ENCODE results near the gene TBC1D16. TPM values are rescaled to one million over a fixed set of nuclear protein-coding genes. Genes with fewer than 3 reads are reported as not detected.

TBC1D16 gene
- total RNA-seq, 1 experiment from 2014 or later: 96.1 TPM

DNA sequence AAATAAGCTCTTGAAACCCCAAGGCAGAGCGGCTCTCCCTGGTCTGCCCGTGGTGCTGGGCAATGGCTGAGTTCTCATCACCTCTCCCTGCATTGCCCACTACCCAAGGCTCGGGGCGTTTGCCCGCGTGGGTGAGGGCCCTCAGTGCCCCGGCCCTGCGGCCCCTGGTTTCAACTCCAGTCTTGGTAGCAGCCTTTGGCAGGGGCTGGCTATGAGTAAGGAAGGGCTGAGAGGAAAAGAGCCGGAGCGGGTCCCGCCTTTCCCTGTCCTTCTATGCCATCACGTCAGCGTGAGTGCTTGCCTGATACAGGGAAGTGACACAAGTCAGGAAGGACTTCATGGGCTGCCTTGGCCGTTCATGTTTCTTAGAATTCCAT, 124.7 kb downstream of the TBC1D16 start:
- no peak for TF ChIP-seq NFATC4 (CRISPR knock-in tag; IDR thresholded peaks at IDR 0.05)
- TF ChIP-seq ELF4 (CRISPR knock-in tag; IDR thresholded peaks at IDR 0.05; ENCODE audit: low read depth): no peak
- TF ChIP-seq, protein P1, sequence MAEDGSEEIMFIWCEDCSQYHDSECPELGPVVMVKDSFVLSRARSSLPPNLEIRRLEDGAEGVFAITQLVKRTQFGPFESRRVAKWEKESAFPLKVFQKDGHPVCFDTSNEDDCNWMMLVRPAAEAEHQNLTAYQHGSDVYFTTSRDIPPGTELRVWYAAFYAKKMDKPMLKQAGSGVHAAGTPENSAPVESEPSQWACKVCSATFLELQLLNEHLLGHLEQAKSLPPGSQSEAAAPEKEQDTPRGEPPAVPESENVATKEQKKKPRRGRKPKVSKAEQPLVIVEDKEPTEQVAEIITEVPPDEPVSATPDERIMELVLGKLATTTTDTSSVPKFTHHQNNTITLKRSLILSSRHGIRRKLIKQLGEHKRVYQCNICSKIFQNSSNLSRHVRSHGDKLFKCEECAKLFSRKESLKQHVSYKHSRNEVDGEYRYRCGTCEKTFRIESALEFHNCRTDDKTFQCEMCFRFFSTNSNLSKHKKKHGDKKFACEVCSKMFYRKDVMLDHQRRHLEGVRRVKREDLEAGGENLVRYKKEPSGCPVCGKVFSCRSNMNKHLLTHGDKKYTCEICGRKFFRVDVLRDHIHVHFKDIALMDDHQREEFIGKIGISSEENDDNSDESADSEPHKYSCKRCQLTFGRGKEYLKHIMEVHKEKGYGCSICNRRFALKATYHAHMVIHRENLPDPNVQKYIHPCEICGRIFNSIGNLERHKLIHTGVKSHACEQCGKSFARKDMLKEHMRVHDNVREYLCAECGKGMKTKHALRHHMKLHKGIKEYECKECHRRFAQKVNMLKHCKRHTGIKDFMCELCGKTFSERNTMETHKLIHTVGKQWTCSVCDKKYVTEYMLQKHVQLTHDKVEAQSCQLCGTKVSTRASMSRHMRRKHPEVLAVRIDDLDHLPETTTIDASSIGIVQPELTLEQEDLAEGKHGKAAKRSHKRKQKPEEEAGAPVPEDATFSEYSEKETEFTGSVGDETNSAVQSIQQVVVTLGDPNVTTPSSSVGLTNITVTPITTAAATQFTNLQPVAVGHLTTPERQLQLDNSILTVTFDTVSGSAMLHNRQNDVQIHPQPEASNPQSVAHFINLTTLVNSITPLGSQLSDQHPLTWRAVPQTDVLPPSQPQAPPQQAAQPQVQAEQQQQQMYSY (CRISPR knock-in tag; IDR thresholded peaks at IDR 0.05): no peak
- TF ChIP-seq, protein P2, sequence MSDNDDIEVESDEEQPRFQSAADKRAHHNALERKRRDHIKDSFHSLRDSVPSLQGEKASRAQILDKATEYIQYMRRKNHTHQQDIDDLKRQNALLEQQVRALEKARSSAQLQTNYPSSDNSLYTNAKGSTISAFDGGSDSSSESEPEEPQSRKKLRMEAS (CRISPR knock-in tag; IDR thresholded peaks at IDR 0.05): no peak
- TF ChIP-seq ZNF138 (CRISPR knock-in tag; conservative IDR thresholded peaks at IDR 0.05): no peak
- TF ChIP-seq TEAD1 (CRISPR knock-in tag; IDR thresholded peaks at IDR 0.05): no peak
- TF ChIP-seq ZNF232 (CRISPR knock-in tag; IDR thresholded peaks at IDR 0.05): no peak
- TF ChIP-seq, protein P3, sequence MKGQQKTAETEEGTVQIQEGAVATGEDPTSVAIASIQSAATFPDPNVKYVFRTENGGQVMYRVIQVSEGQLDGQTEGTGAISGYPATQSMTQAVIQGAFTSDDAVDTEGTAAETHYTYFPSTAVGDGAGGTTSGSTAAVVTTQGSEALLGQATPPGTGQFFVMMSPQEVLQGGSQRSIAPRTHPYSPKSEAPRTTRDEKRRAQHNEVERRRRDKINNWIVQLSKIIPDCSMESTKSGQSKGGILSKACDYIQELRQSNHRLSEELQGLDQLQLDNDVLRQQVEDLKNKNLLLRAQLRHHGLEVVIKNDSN (CRISPR knock-in tag; IDR thresholded peaks at IDR 0.05): no peak
- no peak for TF ChIP-seq OVOL2 (CRISPR knock-in tag; IDR thresholded peaks at IDR 0.05; ENCODE audit: borderline replicate concordance)
- TF ChIP-seq, protein P4, sequence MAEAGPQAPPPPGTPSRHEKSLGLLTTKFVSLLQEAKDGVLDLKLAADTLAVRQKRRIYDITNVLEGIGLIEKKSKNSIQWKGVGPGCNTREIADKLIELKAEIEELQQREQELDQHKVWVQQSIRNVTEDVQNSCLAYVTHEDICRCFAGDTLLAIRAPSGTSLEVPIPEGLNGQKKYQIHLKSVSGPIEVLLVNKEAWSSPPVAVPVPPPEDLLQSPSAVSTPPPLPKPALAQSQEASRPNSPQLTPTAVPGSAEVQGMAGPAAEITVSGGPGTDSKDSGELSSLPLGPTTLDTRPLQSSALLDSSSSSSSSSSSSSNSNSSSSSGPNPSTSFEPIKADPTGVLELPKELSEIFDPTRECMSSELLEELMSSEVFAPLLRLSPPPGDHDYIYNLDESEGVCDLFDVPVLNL (CRISPR knock-in tag; IDR thresholded peaks at IDR 0.05; ENCODE audit: borderline replicate concordance, low read depth): no peak
- TF ChIP-seq, protein P5, sequence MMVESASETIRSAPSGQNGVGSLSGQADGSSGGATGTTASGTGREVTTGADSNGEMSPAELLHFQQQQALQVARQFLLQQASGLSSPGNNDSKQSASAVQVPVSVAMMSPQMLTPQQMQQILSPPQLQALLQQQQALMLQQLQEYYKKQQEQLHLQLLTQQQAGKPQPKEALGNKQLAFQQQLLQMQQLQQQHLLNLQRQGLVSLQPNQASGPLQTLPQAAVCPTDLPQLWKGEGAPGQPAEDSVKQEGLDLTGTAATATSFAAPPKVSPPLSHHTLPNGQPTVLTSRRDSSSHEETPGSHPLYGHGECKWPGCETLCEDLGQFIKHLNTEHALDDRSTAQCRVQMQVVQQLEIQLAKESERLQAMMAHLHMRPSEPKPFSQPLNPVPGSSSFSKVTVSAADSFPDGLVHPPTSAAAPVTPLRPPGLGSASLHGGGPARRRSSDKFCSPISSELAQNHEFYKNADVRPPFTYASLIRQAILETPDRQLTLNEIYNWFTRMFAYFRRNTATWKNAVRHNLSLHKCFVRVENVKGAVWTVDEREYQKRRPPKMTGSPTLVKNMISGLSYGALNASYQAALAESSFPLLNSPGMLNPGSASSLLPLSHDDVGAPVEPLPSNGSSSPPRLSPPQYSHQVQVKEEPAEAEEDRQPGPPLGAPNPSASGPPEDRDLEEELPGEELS (CRISPR knock-in tag; IDR thresholded peaks at IDR 0.05): no peak
- no peak for TF ChIP-seq FOXJ3 (CRISPR knock-in tag; IDR thresholded peaks at IDR 0.05; ENCODE audit: borderline replicate concordance)
- TF ChIP-seq ZNF219 (CRISPR knock-in tag; IDR thresholded peaks at IDR 0.05; ENCODE audit: borderline replicate concordance): no peak
- TF ChIP-seq, protein P6, sequence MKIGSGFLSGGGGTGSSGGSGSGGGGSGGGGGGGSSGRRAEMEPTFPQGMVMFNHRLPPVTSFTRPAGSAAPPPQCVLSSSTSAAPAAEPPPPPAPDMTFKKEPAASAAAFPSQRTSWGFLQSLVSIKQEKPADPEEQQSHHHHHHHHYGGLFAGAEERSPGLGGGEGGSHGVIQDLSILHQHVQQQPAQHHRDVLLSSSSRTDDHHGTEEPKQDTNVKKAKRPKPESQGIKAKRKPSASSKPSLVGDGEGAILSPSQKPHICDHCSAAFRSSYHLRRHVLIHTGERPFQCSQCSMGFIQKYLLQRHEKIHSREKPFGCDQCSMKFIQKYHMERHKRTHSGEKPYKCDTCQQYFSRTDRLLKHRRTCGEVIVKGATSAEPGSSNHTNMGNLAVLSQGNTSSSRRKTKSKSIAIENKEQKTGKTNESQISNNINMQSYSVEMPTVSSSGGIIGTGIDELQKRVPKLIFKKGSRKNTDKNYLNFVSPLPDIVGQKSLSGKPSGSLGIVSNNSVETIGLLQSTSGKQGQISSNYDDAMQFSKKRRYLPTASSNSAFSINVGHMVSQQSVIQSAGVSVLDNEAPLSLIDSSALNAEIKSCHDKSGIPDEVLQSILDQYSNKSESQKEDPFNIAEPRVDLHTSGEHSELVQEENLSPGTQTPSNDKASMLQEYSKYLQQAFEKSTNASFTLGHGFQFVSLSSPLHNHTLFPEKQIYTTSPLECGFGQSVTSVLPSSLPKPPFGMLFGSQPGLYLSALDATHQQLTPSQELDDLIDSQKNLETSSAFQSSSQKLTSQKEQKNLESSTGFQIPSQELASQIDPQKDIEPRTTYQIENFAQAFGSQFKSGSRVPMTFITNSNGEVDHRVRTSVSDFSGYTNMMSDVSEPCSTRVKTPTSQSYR (CRISPR knock-in tag; IDR thresholded peaks at IDR 0.05): no peak
- TF ChIP-seq CREB1 (CRISPR knock-in tag; IDR thresholded peaks at IDR 0.05): no peak
- no peak for TF ChIP-seq ZNF671 (CRISPR knock-in tag; IDR thresholded peaks at IDR 0.05)
- TF ChIP-seq EMX1 (CRISPR knock-in tag; IDR thresholded peaks at IDR 0.05): no peak
- TF ChIP-seq, protein P7, sequence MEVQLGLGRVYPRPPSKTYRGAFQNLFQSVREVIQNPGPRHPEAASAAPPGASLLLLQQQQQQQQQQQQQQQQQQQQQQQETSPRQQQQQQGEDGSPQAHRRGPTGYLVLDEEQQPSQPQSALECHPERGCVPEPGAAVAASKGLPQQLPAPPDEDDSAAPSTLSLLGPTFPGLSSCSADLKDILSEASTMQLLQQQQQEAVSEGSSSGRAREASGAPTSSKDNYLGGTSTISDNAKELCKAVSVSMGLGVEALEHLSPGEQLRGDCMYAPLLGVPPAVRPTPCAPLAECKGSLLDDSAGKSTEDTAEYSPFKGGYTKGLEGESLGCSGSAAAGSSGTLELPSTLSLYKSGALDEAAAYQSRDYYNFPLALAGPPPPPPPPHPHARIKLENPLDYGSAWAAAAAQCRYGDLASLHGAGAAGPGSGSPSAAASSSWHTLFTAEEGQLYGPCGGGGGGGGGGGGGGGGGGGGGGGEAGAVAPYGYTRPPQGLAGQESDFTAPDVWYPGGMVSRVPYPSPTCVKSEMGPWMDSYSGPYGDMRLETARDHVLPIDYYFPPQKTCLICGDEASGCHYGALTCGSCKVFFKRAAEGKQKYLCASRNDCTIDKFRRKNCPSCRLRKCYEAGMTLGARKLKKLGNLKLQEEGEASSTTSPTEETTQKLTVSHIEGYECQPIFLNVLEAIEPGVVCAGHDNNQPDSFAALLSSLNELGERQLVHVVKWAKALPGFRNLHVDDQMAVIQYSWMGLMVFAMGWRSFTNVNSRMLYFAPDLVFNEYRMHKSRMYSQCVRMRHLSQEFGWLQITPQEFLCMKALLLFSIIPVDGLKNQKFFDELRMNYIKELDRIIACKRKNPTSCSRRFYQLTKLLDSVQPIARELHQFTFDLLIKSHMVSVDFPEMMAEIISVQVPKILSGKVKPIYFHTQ (CRISPR knock-in tag; IDR thresholded peaks at IDR 0.05): no peak
- TF ChIP-seq, protein P8, sequence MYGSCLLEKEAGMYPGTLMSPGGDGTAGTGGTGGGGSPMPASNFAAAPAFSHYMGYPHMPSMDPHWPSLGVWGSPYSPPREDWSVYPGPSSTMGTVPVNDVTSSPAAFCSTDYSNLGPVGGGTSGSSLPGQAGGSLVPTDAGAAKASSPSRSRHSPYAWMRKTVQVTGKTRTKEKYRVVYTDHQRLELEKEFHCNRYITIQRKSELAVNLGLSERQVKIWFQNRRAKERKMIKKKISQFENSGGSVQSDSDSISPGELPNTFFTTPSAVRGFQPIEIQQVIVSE (CRISPR knock-in tag; IDR thresholded peaks at IDR 0.05; ENCODE audit: borderline replicate concordance): no peak
- no peak for TF ChIP-seq NR3C1 (CRISPR knock-in tag; conservative IDR thresholded peaks at IDR 0.05; ENCODE audit: low read depth)
- H3K27ac Mint-ChIP-seq: no peak overlapping the region
- ChIA-PET POLR2A (no interaction called here), CTCF (interaction anchor here (1.5 kb wide), 1 partner anchor 13 kb away, joined by 3 read pairs; no protein-coding TSS in a partner anchor)
- ATAC-seq (no peak), DNase-seq (ENCODE audit: low spot score) (no peak)
- H3K36me3 Mint-ChIP-seq: no peaks in the 10 kb centered on the region
- H3K9me3 Mint-ChIP-seq: no peaks in the 10 kb centered on the region
- H3K27me3 Mint-ChIP-seq (ENCODE audit: low read depth): no peaks in the 10 kb centered on the region
- H3K4me3 Mint-ChIP-seq: no peak overlapping the region
- H3K4me1 Mint-ChIP-seq: peaks cover 14% of the 10 kb centered on the region
